ENCODE results near the gene FLOT1.

GRCh38 chr6:30725713-30726505 is 16.6 kb downstream of the FLOT1 start:
- TF ChIP-seq, protein P1, sequence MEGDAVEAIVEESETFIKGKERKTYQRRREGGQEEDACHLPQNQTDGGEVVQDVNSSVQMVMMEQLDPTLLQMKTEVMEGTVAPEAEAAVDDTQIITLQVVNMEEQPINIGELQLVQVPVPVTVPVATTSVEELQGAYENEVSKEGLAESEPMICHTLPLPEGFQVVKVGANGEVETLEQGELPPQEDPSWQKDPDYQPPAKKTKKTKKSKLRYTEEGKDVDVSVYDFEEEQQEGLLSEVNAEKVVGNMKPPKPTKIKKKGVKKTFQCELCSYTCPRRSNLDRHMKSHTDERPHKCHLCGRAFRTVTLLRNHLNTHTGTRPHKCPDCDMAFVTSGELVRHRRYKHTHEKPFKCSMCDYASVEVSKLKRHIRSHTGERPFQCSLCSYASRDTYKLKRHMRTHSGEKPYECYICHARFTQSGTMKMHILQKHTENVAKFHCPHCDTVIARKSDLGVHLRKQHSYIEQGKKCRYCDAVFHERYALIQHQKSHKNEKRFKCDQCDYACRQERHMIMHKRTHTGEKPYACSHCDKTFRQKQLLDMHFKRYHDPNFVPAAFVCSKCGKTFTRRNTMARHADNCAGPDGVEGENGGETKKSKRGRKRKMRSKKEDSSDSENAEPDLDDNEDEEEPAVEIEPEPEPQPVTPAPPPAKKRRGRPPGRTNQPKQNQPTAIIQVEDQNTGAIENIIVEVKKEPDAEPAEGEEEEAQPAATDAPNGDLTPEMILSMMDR (IDR thresholded peaks at IDR 0.05 in 2 of 3, conservative IDR thresholded peaks at IDR 0.05 in 1 of 3; ENCODE audit: insufficient read depth in 2 of 3, low read depth in 1 of 3, low read length in 3 of 3): no peak
- TF ChIP-seq, protein P2, sequence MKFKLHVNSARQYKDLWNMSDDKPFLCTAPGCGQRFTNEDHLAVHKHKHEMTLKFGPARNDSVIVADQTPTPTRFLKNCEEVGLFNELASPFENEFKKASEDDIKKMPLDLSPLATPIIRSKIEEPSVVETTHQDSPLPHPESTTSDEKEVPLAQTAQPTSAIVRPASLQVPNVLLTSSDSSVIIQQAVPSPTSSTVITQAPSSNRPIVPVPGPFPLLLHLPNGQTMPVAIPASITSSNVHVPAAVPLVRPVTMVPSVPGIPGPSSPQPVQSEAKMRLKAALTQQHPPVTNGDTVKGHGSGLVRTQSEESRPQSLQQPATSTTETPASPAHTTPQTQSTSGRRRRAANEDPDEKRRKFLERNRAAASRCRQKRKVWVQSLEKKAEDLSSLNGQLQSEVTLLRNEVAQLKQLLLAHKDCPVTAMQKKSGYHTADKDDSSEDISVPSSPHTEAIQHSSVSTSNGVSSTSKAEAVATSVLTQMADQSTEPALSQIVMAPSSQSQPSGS (CRISPR knock-in tag; IDR thresholded peaks at IDR 0.05): no peak
- TF ChIP-seq ZNF644 (tag; IDR thresholded peaks at IDR 0.05; ENCODE audit: low read depth) (no peak), FOXJ2 (tag; IDR thresholded peaks at IDR 0.05) (no peak), JUN (IDR thresholded peaks at IDR 0.05; ENCODE audit: borderline replicate concordance, low read depth, low read length) (no peak), JUN (CRISPR knock-in tag; IDR thresholded peaks at IDR 0.05; ENCODE audit: borderline replicate concordance) (no peak), RAD21 (CRISPR knock-in tag; conservative IDR thresholded peaks at IDR 0.05 in 1 of 2, IDR thresholded peaks at IDR 0.05 in 1 of 2) (0 out of 4 replicates have a peak, but pooled peaks of 1 of the 2 experiments have one; percentile 9), ZZZ3 (IDR thresholded peaks at IDR 0.05) (no peak)
- TF ChIP-seq, protein P3, sequence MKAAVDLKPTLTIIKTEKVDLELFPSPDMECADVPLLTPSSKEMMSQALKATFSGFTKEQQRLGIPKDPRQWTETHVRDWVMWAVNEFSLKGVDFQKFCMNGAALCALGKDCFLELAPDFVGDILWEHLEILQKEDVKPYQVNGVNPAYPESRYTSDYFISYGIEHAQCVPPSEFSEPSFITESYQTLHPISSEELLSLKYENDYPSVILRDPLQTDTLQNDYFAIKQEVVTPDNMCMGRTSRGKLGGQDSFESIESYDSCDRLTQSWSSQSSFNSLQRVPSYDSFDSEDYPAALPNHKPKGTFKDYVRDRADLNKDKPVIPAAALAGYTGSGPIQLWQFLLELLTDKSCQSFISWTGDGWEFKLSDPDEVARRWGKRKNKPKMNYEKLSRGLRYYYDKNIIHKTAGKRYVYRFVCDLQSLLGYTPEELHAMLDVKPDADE (conservative IDR thresholded peaks at IDR 0.05; ENCODE audit: control insufficient read depth, low read depth, low read length): no peak
- TF ChIP-seq, protein P4, sequence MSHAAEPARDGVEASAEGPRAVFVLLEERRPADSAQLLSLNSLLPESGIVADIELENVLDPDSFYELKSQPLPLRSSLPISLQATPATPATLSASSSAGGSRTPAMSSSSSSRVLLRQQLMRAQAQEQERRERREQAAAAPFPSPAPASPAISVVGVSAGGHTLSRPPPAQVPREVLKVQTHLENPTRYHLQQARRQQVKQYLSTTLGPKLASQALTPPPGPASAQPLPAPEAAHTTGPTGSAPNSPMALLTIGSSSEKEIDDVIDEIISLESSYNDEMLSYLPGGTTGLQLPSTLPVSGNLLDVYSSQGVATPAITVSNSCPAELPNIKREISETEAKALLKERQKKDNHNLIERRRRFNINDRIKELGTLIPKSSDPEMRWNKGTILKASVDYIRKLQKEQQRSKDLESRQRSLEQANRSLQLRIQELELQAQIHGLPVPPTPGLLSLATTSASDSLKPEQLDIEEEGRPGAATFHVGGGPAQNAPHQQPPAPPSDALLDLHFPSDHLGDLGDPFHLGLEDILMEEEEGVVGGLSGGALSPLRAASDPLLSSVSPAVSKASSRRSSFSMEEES (CRISPR knock-in tag; IDR thresholded peaks at IDR 0.05): peak; percentile 15; the same call in 1 of the 2 replicates
